ENCODE measurements around the gene BCAR1.
"Not testable (repeated sequence)": the region's sequence is repeated elsewhere in the genome, so short reads cannot be mapped to it uniquely, and the experiment has no call there.

Gene BCAR1

DNA sequence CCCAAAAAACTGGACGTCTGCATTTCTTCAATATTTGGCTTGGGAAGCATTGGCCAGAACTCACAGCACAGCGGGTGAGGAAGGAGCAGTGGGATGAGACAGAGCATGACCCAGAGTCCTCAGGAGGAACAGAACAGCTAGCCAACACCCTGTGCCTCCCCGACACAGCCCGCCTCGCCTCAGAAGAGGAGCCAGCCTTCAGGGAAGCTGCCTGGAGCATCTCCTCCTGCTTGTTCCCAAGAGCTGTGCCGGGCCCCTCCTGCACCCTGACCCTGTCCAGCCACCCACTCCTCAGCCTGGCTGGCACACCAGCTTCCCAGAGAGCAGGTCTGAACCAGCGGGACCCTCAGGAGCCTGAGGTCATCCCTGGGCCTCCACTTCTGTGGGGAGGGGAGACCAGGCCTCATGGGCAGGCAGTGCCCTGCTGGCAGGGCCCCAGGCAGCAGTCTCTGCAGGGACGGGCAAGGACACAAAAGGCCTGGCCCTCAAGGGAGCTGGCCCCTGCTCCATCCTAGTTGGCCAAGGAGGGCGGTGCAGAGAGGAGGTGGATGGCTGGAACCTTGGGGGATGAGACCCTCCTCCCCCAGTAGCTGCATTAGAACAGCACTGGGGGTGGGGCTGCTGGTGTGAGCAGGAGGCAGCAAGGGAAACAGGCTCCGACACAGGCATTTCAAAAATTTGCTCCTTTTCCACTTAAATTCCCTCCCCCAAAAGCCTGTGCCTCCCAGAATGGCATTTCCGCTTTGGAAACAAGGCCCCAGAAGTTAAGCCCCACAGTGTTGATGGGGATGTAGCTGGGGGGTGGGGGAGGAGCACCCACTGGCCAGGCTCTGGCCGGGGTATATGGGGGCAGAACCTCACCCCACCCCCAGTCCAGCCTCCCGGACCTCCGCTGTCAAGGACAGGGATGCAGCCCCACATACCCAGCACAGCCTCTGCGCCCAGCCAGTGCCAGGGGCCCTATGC is 1.8 kb upstream of the BCAR1 start:
- no peak for DNase-seq

DNA sequence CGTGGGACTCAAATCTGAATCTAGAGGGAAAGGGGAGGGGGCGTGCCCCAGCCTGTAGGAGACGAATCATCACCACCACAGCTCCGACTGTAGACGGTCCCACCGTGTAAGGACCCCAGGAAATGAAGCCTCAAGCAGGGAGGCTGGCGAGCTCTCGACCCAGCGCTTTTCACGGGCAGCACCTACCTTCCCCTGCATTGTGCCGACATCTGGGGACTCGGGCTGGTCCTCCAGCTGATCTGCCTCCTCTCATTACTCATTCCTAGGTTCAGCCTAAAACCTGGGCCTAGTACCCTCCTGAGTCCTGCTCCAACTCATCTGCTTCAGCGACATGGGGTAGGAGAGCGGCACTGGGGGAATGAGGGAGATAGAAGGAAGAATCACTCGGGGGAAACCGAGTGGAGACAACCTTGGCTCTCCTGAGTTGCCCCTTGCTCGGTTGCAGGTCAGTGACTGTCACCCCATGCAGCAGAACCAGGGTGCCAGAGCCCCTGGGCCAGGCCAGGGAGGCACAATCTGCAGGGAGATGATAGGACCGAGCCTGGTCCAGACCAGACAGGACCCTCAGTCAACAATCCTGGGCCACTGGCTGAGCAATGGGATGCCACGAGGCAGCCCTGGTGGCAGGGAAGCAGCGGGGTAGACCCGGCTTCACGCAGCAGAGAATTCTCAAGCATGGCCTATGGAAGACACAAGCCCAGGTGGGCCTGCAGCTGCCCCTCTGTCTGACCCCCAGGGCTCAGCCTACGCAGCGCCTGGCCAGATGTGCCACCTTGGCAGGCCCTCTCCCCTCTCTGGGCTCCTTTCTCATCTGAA is 833 bp upstream of the BCAR1 start:
- no peak for DNase-seq

DNA sequence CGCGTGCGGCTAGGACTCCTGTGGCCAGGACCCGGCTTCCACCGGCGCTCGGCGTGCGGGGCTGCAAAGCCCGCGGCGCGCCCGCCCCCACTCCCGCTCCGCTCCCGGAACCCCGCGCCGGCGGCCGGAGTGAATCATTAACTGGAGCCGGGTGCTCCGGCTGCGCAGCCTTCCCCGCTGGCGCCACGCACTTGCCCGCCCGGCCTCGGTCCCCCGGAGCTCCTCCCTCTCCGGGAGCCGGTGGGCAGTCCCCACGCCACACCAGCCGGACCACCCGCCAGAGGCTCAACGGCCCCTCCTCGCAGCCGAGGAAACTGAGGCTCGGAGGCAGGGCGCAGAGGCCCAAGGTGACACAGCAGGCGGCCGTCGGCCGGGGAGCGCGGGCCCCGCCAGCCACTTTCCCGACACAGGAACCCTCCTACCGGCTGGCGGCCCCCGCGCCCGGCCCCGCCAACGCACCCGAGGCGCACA is 580 bp downstream of the BCAR1 start:
- no peak for DNase-seq

DNA sequence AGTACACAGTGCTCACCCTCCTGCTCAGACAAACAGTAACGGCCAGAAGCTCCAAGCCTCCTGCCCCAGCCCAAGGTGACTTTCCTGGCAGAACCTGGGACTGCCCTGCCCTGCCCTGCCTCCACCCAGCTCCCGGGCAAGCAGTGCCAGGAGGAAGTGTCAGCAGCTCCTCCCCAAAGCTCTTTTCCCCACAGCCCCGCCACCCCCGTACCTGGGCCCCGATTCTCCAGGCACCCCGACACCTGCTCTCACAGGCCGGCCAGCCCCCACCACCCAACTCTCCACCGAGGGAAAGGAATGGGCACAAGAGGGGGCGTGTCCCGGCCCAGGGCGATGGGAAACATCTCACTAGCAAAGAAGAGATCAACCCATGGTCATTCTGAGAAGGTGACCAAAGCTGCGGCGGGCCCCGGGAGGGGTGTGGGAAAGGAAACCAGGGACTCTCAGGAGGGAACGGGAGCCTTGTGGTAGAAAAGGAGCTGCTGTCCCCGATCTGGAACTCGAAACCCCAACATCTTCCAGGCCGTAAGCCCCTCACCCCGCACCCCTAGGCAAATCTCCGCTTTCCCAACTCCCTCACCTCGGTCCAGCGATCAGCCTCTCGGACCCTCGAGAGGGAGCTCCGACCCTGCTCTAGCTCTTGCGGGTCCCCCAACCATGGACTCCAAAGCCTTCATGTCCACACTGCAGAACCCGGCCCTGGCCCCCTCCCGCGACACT is 1.2 kb downstream of the BCAR1 start:
- DNase-seq, result no peak

DNA sequence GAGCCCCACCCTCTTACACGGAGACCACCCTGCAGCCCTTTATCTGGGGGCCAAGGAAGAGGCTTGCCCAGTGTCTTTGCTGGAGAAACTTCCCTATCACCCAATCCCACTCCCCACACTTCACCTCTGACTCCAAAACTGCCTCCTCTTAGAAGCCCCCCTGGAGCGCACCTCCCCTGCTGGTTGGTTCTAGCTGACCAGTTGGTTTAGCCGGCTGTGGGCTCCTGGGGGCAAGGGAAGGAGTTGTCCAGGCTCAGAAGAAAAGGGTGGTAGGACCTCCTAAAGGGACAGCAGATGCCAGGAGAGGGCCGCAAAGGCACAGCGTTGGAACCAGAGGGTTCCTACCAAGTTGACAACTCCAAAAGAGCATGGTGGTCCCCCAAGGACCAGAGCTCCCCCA is 2.0 kb downstream of the BCAR1 start:
- no peak for DNase-seq

DNA sequence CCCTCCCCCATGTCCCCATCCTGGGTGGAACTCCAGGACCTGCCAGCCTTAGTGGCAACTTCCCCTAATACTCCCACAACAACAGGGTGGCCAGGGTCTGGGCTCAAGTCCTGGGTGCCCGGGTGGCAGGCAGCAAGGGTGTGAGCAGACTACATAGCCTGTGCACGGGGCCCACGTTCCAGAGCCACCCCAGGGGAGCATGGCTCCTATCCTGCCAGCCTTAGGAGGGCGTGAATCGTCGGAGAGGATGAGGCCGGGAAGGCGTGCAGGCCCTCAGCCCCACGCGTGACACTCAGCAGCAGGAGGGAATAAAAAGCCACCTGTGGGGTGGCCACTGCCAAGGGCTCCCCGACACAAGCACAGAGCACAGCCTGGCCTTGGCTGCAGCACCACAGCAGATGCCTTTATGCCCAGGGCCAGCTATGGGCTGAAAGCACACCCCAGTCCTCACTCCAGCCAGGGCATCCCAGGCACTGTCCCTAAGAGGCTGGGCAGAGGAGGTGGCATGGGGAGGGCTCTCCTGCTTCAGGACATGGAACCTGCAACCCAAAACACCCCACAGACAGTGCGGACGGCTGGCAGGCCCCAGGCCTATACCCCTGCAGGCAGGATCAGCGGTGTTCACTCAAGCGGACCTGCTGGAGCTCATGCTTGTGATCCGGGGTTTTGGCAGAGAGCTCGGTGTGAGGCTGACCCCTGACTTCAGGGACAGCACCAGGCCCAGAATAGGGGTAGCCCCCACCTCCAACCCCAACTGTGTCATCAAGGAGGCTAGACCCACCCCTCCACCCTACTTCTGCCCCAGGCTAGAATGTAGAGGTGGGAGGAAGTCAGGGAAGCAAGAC is 2.7 kb downstream of the BCAR1 start:
- no peak for DNase-seq

DNA sequence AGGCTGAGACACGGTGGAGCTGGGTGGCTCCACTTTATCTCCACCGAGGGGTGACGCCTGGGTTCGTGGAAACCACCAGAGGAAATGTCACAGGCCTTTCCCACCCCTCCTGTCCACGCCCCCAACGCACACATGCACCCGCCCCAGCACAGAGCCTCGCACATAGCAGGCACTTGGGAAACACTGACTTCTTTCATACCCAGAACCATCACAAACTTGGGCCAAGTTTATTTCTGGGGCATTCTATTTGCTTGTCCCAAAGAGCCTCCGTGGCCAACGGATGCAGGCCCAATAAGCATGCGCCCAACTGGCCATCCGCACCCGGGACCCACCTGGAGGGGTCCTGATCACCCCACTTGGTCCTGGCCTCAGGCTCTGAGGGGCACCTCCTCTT is 3.3 kb downstream of the BCAR1 start:
- DNase-seq, result no peak

DNA sequence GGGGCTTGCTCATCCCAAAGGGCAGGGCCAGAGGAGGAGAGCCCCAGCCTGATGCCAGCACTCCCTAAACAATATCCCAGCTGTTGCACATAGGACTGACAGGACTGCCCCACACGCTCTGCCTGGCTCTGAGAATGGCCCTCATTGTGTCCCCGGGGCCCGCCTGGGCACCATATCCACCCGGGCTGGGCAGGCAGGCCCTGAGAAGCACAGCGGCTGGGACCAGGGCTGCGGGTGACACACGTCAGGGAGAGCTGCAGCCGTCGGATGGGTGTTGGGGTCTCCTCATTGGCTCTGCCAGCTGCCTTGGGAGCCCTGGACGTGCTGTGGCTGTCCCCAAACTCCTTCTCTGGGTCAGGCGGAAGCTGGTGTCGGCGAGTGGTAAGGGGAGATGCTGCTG is 4.2 kb downstream of the BCAR1 start:
- DNase-seq, result no peak

DNA sequence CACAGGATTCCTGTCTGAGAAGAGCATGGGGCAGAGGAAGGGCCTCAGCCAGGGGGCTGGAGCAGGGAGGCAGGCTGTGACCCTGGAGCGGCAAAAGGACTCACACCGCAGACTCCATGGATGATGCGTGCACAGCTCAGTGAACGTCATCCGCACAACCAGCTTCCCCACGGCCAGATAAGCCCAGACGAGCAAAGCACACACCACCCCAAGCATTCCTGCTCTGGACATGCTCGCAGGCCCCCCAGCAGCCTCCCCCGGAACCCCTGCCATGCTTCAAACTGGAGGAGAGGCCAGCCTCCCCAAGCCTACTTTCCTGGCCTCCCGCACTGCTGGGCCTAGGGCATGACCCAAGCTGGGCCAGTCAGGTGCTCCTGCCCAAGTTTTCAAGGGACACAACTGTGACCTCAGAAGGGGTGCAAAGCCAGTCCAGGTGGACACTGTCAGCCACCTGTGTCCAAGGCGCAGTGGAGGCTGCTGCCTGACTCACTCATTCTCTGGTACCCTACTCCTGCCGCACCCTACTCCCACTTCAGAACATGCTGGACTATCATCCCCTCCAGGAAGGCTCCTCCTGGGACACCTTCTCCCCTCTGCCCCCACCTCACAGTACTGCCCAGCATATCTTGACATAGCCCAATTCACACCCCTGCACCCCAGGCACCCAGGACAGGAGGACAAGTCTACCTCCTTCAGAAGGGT is 4.8 kb downstream of the BCAR1 start:
- DNase-seq, result no peak

DNA sequence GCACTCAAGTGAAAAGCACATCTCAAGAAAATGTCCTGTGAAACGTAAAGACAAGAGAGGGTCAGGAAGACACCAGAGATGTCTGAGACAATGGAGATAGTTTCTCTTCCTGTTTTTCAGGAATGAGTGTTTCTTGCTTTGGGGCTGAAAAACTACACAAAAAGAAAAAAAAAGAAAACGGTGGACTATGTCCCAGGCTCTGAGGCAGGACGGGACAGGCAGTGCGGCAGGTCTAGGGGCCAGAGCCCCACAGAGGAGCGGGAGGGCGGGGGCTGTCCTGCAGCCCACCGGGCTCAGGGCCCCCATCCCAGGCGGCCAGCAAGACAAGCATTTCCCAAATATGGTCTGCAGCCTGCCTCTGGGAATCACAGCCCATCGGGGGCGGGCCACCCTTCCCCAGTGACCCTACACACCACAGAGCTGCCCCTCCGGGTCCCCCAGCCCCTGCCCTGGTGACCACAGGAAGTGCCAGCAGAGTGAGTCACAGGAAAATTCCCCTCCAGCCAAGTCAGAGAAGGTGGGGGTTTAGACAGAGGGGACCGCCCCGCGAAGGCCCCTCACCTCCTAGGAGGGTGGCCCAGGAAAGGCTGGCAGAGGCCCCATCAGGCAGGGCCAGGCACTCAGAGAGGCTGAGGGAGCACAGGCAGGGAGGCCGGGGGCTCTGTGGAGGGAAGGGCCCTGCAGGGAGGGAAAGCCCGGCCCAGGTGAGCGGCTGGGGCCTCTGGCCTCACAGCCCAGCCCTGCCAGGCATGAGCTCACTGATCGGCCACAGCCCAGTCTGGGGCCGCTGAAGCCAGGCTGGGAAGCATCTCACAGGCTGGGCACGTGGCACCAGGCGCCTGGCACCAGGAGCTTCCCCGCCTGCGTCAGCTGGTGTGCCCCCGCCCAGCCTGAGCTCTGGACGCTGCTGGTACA is 6.3 kb downstream of the BCAR1 start:
- no peak for DNase-seq

DNA sequence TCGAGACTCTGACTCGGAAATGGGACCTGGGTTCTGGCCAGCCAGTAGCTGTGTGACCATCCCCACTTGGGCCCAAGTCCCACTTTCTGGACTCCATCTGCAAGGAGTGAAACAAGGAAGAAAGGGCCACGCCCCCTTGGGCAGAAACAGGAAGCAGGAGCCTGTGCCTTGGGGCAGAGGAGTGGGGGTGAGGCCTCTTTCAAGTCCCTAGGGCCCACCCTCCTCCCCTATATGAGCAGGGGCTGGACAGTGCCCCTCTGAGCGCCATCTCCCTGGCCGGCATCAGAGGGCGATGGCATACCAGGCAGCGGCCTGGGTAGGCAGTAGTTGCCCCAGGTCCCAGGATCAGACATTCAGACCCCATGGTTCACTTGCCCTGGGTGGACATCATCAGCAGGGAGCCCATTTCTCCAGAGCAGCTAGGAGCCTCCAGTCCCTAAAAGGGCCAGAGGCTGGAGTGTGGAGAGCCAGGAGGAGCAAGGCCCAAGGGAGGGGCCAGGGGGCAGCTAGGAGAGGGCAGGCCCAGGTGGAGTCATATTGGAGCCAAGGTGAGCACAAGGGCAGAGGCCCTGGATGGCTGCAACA is 7.1 kb downstream of the BCAR1 start:
- DNase-seq, result no peak

DNA sequence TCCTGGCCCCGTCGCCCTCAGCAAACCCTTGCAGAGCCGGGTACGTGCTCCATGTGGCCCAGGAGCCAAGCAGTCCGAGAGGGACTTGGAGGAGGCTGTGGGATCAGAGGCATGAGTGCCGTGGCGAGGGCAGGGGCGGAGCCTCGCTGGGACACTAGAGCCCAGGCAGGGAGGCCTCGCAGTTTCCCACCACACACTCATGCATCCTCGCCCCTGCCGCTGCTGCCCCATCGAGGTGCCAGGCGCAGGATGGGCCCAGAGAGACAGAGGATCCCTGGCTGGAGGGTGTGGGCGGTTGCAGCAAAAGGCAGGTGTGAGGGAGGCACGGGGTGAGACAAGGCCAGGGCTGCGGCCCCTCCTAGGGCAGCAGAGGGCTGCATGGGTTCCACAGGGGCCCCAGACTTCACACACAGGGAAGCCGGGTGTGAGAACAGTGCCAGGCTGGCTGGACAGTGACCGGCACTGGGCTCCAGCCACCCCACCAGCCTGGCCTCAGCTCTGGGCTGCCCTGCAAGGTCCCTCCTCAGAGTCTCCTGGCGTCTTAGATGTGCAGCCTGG is 7.7 kb downstream of the BCAR1 start:
- no peak for DNase-seq

DNA sequence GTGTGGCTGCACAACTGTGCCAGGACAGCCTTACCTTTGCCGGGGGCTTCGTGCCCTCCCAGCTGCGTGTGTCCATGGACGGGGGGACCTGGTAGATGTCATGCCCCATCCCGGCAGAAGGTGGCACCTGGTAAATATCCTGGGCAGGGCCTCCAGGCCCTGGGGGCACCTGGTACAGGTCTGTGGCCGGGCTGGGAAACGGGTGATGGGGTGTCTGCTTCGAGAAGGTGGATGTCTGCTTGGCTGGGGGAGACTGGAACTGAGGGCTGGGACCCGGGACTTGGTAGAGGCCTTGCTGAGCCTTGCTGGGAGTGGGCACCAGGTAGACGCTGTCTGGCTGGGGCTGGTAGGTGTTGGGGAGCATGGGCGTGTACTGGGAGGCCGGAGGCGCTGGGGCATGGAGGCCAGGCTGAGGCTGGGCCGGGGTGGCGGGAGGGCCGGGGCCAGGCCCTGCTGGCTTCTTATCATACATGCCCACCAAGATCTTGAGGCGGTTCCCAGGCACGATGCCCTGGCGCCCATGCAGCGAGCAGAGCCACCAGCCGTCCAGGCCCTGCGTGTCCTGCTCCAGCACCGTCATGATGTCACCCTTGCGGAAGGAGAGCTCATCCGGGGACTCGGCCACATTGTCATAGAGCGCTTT is 8.9 kb downstream of the BCAR1 start:
- DNase-seq, result not testable (repeated sequence)

DNA sequence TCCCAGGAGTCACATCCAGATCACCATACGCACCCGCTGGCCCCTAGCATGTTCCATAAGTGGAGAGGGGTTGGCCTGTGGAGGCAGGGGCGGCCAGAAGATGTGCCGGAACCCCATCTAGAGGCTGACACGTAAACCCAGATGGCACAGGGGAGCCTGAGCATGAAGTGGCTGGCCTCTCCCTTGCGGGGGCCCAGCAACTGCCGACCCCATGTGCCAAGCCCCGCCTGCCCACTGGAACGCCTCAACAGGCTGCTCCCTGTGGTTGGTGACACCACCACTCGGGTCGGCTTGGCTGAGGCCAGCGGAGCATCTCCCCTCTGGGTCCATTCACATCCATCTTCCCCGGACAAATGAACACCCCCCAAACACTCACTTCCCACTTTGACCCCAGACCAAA is 9.5 kb downstream of the BCAR1 start:
- DNase-seq, result no peak

DNA sequence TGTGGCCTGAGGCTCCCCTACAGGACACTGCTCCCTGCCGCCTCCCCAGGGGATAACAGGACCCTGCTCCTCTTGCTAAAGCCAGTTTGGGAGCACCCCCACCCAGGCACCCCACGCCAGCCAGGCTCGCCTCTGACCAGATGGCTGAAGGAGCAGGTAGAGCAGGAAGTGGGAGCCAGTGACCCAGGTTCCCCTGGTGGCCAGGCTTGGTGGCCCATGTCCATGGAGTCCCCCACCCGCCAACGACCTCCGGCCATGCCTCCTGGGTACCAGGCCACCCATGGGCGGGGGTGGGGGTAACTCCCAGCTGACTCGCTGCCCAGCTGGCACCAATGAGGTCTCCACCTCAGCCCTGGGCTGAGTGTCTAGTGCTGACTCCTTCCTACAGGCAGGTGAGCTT is 10.0 kb downstream of the BCAR1 start:
- DNase-seq, result no peak

DNA sequence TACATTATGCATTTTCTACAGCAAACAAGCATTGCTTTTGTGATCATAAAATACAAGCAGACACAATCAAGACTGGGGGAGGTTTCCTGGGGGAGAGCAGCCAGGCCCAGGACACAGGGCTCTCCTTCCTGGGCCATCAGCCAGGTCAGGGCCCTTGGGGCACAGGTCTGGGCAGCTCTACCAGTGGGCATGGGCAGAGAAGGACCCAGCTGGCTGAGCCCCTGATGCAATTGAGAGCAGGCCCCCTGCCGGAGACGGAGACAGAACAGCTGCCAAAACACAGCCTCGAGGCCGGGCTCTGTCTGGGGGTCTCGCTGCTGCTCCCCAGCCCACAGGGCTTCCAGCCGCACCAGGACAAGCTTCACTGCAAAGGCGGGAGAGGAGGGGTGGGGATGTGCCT is 10.8 kb downstream of the BCAR1 start:
- not testable (repeated sequence) for DNase-seq

DNA sequence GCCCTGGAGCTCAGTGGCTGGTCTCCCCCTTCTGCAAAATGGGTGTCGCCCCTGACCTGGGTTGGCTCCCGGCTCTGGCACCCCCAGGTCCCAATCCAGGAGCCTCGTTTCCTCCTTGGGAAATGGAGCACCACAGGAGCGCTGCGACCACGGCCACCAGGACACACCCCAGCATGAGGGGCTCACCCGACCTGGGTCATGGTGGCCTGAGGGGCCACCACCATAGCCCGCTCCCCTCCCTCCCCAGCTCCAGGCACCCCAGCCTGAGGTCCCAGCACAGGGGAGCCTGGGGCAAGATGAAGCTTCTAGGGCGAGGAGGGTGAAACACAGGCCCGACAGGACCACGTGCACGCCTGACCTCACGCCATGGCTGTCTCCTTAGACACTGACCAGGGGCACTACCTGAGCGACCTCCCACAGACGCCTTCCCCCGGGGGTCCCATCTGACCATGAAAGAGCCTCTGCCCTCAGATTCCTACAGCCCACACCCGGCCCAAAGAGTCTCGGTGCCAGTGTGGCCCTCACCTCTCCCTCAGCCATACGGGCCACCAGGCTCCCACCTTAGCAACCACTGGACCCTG is 11.8 kb downstream of the BCAR1 start:
- DNase-seq, result no peak

DNA sequence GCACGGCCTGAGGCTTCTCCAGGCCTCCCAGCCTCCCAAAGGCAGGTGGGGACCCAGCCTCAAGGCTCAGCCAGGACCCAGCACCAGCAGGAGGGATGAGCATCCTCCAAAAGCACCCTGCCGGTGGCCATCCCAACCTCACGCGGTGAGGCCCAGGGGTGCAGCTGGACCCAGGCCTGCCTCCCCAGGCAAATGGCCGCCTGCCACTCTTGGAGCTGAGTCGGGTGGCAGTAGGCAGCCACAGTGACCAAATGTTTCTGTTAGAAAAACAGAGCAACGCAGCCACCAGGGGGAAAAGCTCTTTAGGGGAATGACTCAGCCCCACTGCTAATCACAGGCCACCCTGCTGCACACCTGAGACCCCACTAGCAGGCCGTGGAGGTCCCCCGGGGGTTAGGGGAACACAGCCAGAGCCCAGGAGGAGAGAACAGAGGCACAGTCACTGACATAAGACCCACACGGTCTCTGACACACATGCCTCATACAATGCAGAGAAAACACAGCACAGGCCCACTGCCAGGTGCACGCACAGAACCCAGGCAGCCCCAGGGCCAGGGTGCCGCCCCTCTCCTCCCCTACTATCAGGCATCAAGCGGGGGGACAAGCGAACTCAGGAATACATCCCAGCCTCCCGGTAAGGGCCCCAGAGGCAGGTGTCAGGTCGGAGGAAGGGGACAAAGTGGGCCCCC is 12.4 kb downstream of the BCAR1 start:
- DNase-seq, result no peak
